GM12878 (cell line): ENCODE data around the gene PITPNM1. TPM values are rescaled to one million over a fixed set of nuclear protein-coding genes. Genes with fewer than 3 reads are reported as not detected.
A peak's percentile ranks its signal among the peaks of the same experiment; 100 is the strongest.

ENCODE experiments used
- BCL3 ChIP-seq: IDR thresholded peaks from 2 replicates; pipeline ENCODE4 v1.6.1; 2011; ENCODE audit warnings: borderline replicate concordance, low read depth, mild to moderate bottlenecking, moderate library complexity, low read length; ENCODE audit not compliant: insufficient read depth, poor library complexity, severe bottlenecking
- EED ChIP-seq: sonication (generic); IDR thresholded peaks from 2 replicates; pipeline ENCODE4 v1.6.1; 2016; ENCODE audit warnings: antibody characterized with exemption, low read depth
- HCFC1 ChIP-seq: fragments of 150-350 bp; IDR thresholded peaks from 2 replicates; pipeline ENCODE4 v1.6.1; 2014; ENCODE audit warnings: low read length
- HSF1 ChIP-seq: fragments of 150-350 bp; IDR thresholded peaks from 2 replicates; pipeline ENCODE4 v1.6.1; 2014; ENCODE audit warnings: mild to moderate bottlenecking, low read depth, low read length
- IRF4 ChIP-seq: IDR thresholded peaks from 2 replicates; pipeline ENCODE4 v1.6.1; 2011; ENCODE audit warnings: low read depth, low read length
- MEF2A ChIP-seq: IDR thresholded peaks from 2 replicates; pipeline ENCODE4 v1.6.1; 2011; ENCODE audit warnings: low read depth, mild to moderate bottlenecking, low read length, moderate library complexity; ENCODE audit not compliant: insufficient read depth
- MTA3 ChIP-seq: IDR thresholded peaks from 2 replicates; pipeline ENCODE4 v1.6.1; 2012; ENCODE audit warnings: low read length, inconsistent platforms, borderline replicate concordance
- MYB ChIP-seq: fragments of 150-350 bp; IDR thresholded peaks from 2 replicates; pipeline ENCODE4 v1.6.1; 2014; ENCODE audit warnings: mild to moderate bottlenecking, low read depth, low read length, borderline replicate concordance
- NBN ChIP-seq: fragments of 450-650 bp; IDR thresholded peaks from 2 replicates; pipeline ENCODE4 v1.6.1; 2016
- NFYA ChIP-seq: IDR thresholded peaks from 2 replicates; pipeline ENCODE4 v1.6.1; 2011; ENCODE audit warnings: low read depth, mild to moderate bottlenecking, low read length, improper control_type of control experiment, borderline replicate concordance
- PAX8 ChIP-seq: fragments of 450-650 bp; IDR thresholded peaks from 2 replicates; pipeline ENCODE4 v1.6.1; 2017; ENCODE audit warnings: mild to moderate bottlenecking, moderate library complexity
- RAD21 ChIP-seq: IDR thresholded peaks from 2 replicates; pipeline ENCODE4 v1.6.1; 2011; ENCODE audit warnings: mild to moderate bottlenecking, low read depth, low read length, moderate library complexity; ENCODE audit not compliant: insufficient read depth
- RFX5 ChIP-seq: IDR thresholded peaks from 2 replicates; pipeline ENCODE4 v1.6.1; 2011; ENCODE audit warnings: low read depth, low read length, improper control_type of control experiment
- SKIL ChIP-seq: fragments of 450-650 bp; IDR thresholded peaks from 2 replicates; pipeline ENCODE4 v1.6.1; 2017; ENCODE audit warnings: mild to moderate bottlenecking, low read depth, inconsistent platforms; ENCODE audit not compliant: poor library complexity, severe bottlenecking
- SMC3 ChIP-seq: IDR thresholded peaks from 2 replicates; pipeline ENCODE4 v1.6.1; 2011; ENCODE audit warnings: low read length, improper control_type of control experiment, borderline replicate concordance
- SPI1 ChIP-seq: IDR thresholded peaks from 2 replicates; pipeline ENCODE4 v1.6.1; 2011; ENCODE audit warnings: low read depth, mild to moderate bottlenecking, low read length, moderate library complexity, borderline replicate concordance; ENCODE audit not compliant: insufficient read depth
- STAT3 ChIP-seq: IDR thresholded peaks from 2 replicates; pipeline ENCODE4 v1.6.1; 2011; ENCODE audit warnings: low read depth, low read length, improper control_type of control experiment
- TBL1XR1 ChIP-seq: IDR thresholded peaks from 2 replicates; pipeline ENCODE4 v1.6.1; 2012; ENCODE audit warnings: low read depth, low read length, improper control_type of control experiment
- YBX1 ChIP-seq: fragments of 450-650 bp; IDR thresholded peaks from 2 replicates; pipeline ENCODE4 v1.6.1; 2016; ENCODE audit warnings: antibody characterized with exemption
- ZNF687 ChIP-seq: fragments of 450-650 bp; IDR thresholded peaks from 2 replicates; pipeline ENCODE4 v1.6.1; 2017; ENCODE audit warnings: mild to moderate bottlenecking, moderate library complexity
- polyA plus RNA-seq, 11 experiments: library from polyadenylated mRNA; depleted of rRNA in 4 of 11; unstranded in 6 of 11; stranded (reverse) in 5 of 11; fragments of >200 nt; fragmentation: Nextera tagmentation in 4 of 11; fragmentation: Illumina TruSeq in 1 of 11; extraction: Ambion mirVana in 4 of 11; extraction: Trizol in 1 of 11; gene quantifications; 1 replicate in 1 of 11; 2 replicates in 10 of 11; pipeline versions ENCODE4 v1.2.1 to v1.2.3, GENCODE V29; 2011 to 2016; ENCODE audit warnings: inconsistent platforms in 2 of 11, missing spikeins in 2 of 11, low read depth in 1 of 11
- total RNA-seq, 4 experiments: library from RNA; depleted of rRNA in 3 of 4; stranded (reverse); fragments of >200 nt in 3 of 4; fragmentation: Illumina TruSeq in 1 of 4; extraction: Trizol in 1 of 4; gene quantifications; 2 replicates each; pipeline versions ENCODE4 v1.2.1 to v1.2.3, GENCODE V29; 2013 to 2021

Gene PITPNM1
- total and polyA plus RNA-seq, 10 of the 15 experiments (the other 5 are each of a cell fraction or from before 2014, with no cell fraction given): 0.11 to 56.8 (median 16.5) TPM

GRCh38 chr11:67482827-67483798, 22.1 kb downstream of the PITPNM1 start, which contains the start of gene AIP (continued):
- no peak; the same call in 1 of the 2 replicates for TF ChIP-seq NFYA
- peak; percentile 58 for TF ChIP-seq NBN
- TF ChIP-seq IRF4: 0 out of 2 replicates have a peak, but pooled peaks have one; percentile 7
- no peak for TF ChIP-seq MYB
- TF ChIP-seq YBX1: no peak
- TF ChIP-seq STAT3: no peak
- TF ChIP-seq MTA3: no peak
- TF ChIP-seq RFX5: no peak; the same call in 1 of the 2 replicates
- TF ChIP-seq SPI1: no peak
- TF ChIP-seq HCFC1: peak; percentile 77
- no peak for TF ChIP-seq HSF1
- TF ChIP-seq PAX8: no peak
- no peak for TF ChIP-seq EED
- peak; percentile 99 for TF ChIP-seq ZNF687
- TF ChIP-seq RAD21: no peak
- peak; percentile 44; the same call in 1 of the 2 replicates for TF ChIP-seq TBL1XR1
- no peak for TF ChIP-seq SMC3
- no peak for TF ChIP-seq MEF2A
- no peak for TF ChIP-seq SKIL
- TF ChIP-seq BCL3: no peak
